HCT116 (cell line): ENCODE results near the gene TAGLN2. TPM values are rescaled to one million over a fixed set of nuclear protein-coding genes. Genes with fewer than 3 reads are reported as not detected.

Source experiments
- ATAC-seq: fragments of 200-7000 bp; cut with Tn5 transposase; 2 replicates; pipeline ENCODE4 v1.9.1; 2020; ENCODE audit warnings: mild to moderate bottlenecking, moderate library complexity
- BruUV-seq: library from RNA; stranded (reverse); fragments of 400-500 nt; replicated peaks from 2 replicates; lab custom pipeline; 2021; lab: Mats Ljungman, UMichigan
- CTCF ChIA-PET: fragments of 300-600 bp; sonication (Branson Sonifier 250); formaldehyde crosslinking; loops from one replicate; lab custom pipeline; 2021; ENCODE audit warnings: antibody characterized with exemption; lab: Charles Lee
- POLR2A ChIA-PET: fragments of 300-600, 350-600 bp; sonication (Branson Sonifier 250); formaldehyde crosslinking; loops from one replicate; lab custom pipeline; 2021; ENCODE audit warnings: antibody characterized with exemption; lab: Charles Lee
- RAD21 ChIA-PET, 2 experiments: fragments of 300-600 bp; sonication (Branson Sonifier 250); formaldehyde crosslinking; loops; one replicate each; lab custom pipeline; 2023; ENCODE audit warnings: low total read pairs in 2 of 2; ENCODE audit not compliant: uncharacterized antibody in 2 of 2, unreplicated experiment in 2 of 2, low non-redundant PET in 1 of 2; lab: Charles Lee
- DNase-seq: peaks from one replicate; pipeline ENCODE4 v3.0.0-alpha.2; 2010; ENCODE audit warnings: low read depth, low spot score
- H2AFZ ChIP-seq: fragments of 200-600 bp; shearing (Covaris generic), sonication (generic); 2 replicates; pipeline ENCODE4 v1.6.1; 2017; ENCODE audit warnings: low read depth, mixed run types, mixed read lengths, antibody characterized with exemption, low read length; ENCODE audit not compliant: poor library complexity, severe bottlenecking
- H3K27ac ChIP-seq: 2 replicates; pipeline ENCODE4 v1.5.1; 2012; ENCODE audit warnings: low read depth, low read length
- H3K27me3 ChIP-seq: fragments of 200-600 bp; sonication (generic); 2 replicates; pipeline ENCODE4 v1.6.1; 2016; ENCODE audit warnings: mixed run types, low read length, mixed read lengths; ENCODE audit not compliant: insufficient read depth
- H3K36me3 ChIP-seq, 2 experiments: fragments of 200-500 bp in 1 of 2; fragments of 200-600 bp in 1 of 2; sonication (Bioruptor generic) in 1 of 2; sonication (generic) in 1 of 2; 2 replicates each; pipeline versions ENCODE4 v1.5.1 to v1.6.1; 2014 to 2016; ENCODE audit warnings: low read length in 2 of 2, inconsistent platforms in 1 of 2, mixed read lengths in 1 of 2, mixed run types in 1 of 2; ENCODE audit not compliant: insufficient read depth in 2 of 2, control insufficient read depth in 1 of 2
- H3K4me1 ChIP-seq, 2 experiments: fragments of 200-600 bp in 1 of 2; sonication (generic) in 1 of 2; 2 replicates each; pipeline versions ENCODE4 v1.5.1 to v1.6.1; 2012 to 2017; ENCODE audit warnings: low read length in 2 of 2, inconsistent platforms in 1 of 2, mild to moderate bottlenecking in 1 of 2, mixed read lengths in 1 of 2, mixed run types in 1 of 2, moderate library complexity in 1 of 2; ENCODE audit not compliant: insufficient read depth in 2 of 2, control insufficient read depth in 1 of 2
- H3K4me2 ChIP-seq: fragments of 200-600 bp; sonication (generic); 2 replicates; pipeline ENCODE4 v1.6.1; 2017; ENCODE audit warnings: mixed run types, low read length, mixed read lengths
- H3K4me3 ChIP-seq, 2 experiments: fragments of 200-600 bp in 1 of 2; sonication (generic) in 1 of 2; replicated peaks in 1 of 2; 2 replicates each; pipeline ENCODE4 v1.5.1; 2011 to 2016; ENCODE audit warnings: low read length in 2 of 2, control low read depth in 1 of 2, low read depth in 1 of 2, mild to moderate bottlenecking in 1 of 2, mixed read lengths in 1 of 2, mixed run types in 1 of 2
- H3K79me2 ChIP-seq: fragments of 200-600 bp; sonication (generic); 2 replicates; pipeline ENCODE4 v1.6.1; 2017; ENCODE audit warnings: mild to moderate bottlenecking, mixed run types, low read length, moderate library complexity, mixed read lengths; ENCODE audit not compliant: insufficient read depth
- H3K9ac ChIP-seq: fragments of 200-600 bp; sonication (generic); 2 replicates; pipeline ENCODE4 v1.6.1; 2016; ENCODE audit warnings: low read length, mixed read lengths
- H3K9me2 ChIP-seq: fragments of 200-600 bp; sonication (generic), shearing (Covaris generic); 2 replicates; pipeline ENCODE4 v1.6.1; 2017; ENCODE audit warnings: mixed run types, mild to moderate bottlenecking, moderate library complexity; ENCODE audit not compliant: insufficient read depth
- H3K9me3 ChIP-seq, 2 experiments: fragments of 200-500 bp in 1 of 2; fragments of 200-600 bp in 1 of 2; sonication (Bioruptor generic) in 1 of 2; sonication (generic) in 1 of 2; 2 replicates each; pipeline ENCODE4 v1.6.1; 2014 to 2017; ENCODE audit warnings: low read length in 2 of 2, mixed read lengths in 2 of 2, inconsistent platforms in 1 of 2, low read depth in 1 of 2, mild to moderate bottlenecking in 1 of 2, mixed run types in 1 of 2, moderate library complexity in 1 of 2; ENCODE audit not compliant: control insufficient read depth in 1 of 2, insufficient read depth in 1 of 2
- H4K20me1 ChIP-seq: fragments of 200-600 bp; sonication (generic), shearing (Covaris generic); 2 replicates; pipeline ENCODE4 v1.6.1; 2017; ENCODE audit warnings: mixed run types, mild to moderate bottlenecking, moderate library complexity; ENCODE audit not compliant: insufficient read depth
- CEBPB ChIP-seq: IDR thresholded peaks from 2 replicates; pipeline ENCODE4 v1.6.1; 2012; ENCODE audit warnings: low read depth
- EGR1 ChIP-seq: IDR thresholded peaks from 2 replicates; pipeline ENCODE4 v1.6.1; 2012; ENCODE audit warnings: low read depth
- ELF1 ChIP-seq: IDR thresholded peaks from 2 replicates; pipeline ENCODE4 v1.6.1; 2012; ENCODE audit warnings: low read depth, borderline replicate concordance
- EZH2 ChIP-seq: fragments of 200-600 bp; sonication (generic); IDR thresholded peaks from 2 replicates; pipeline ENCODE4 v1.6.1; 2017; ENCODE audit warnings: antibody characterized with exemption, mixed run types
- EZH2phosphoT487 ChIP-seq: fragments of 200-600 bp; IDR thresholded peaks from 2 replicates; pipeline ENCODE4 v1.6.1; 2018; ENCODE audit warnings: antibody characterized with exemption, borderline replicate concordance
- FOSL1 ChIP-seq: IDR thresholded peaks from 2 replicates; pipeline ENCODE4 v1.6.1; 2012; ENCODE audit warnings: low read depth
- JUND ChIP-seq: IDR thresholded peaks from 2 replicates; pipeline ENCODE4 v1.6.1; 2012
- POLR2A ChIP-seq: IDR thresholded peaks from 2 replicates; pipeline ENCODE4 v1.7.0; 2011; ENCODE audit warnings: borderline replicate concordance; ENCODE audit not compliant: insufficient read depth, insufficient read length; ENCODE audit errors: extremely low read depth
- RAD21 ChIP-seq: IDR thresholded peaks from 2 replicates; pipeline ENCODE4 v1.6.1; 2012; ENCODE audit warnings: low read depth, mild to moderate bottlenecking
- SIN3A ChIP-seq: IDR thresholded peaks from 2 replicates; pipeline ENCODE4 v1.6.1; 2012; ENCODE audit warnings: low read depth
- SRF ChIP-seq: IDR thresholded peaks from 2 replicates; pipeline ENCODE4 v1.6.1; 2012; ENCODE audit warnings: low read depth
- TCF7L2 ChIP-seq: IDR thresholded peaks from 2 replicates; pipeline ENCODE4 v1.7.0; 2011; ENCODE audit warnings: borderline replicate concordance, inconsistent platforms; ENCODE audit not compliant: insufficient read depth, insufficient read length; ENCODE audit errors: extremely low read depth
- YY1 ChIP-seq: IDR thresholded peaks from 2 replicates; pipeline ENCODE4 v1.6.1; 2011; ENCODE audit warnings: low read length, low read depth, moderate library complexity, mild to moderate bottlenecking; ENCODE audit not compliant: insufficient replicate concordance; ENCODE audit errors: extremely low read depth
- ZFX ChIP-seq: fragments of 450-650 bp; IDR thresholded peaks from 2 replicates; pipeline ENCODE4 v1.6.1; 2017
- ZNF274 ChIP-seq: fragments of 200-500 bp; sonication (Bioruptor generic); IDR thresholded peaks from 2 replicates; pipeline ENCODE4 v1.6.1; 2014; ENCODE audit warnings: mild to moderate bottlenecking, low read depth, low read length, inconsistent platforms
- intact Hi-C: fragments of 100-400 bp; cut with micrococcal nuclease; formaldehyde crosslinking; loops from 2 replicates; pipeline ENCODE4 v1.10.0; 2022
- total RNA-seq: library from RNA; stranded (reverse); gene quantifications from one replicate; pipeline ENCODE4 v1.2.1, GENCODE V29; 2021; ENCODE audit not compliant: unreplicated experiment
- TF ChIP-seq, protein P1 (sequence below), 3 experiments: fragments of 200-600 bp in 1 of 3; sonication (generic) in 1 of 3; IDR thresholded peaks in 2 of 3; conservative IDR thresholded peaks in 1 of 3; 2 replicates each; pipeline ENCODE4 v1.5.1; 2012 to 2017; ENCODE audit warnings: low read depth in 2 of 3, low read length in 2 of 3, antibody characterized with exemption in 1 of 3, borderline replicate concordance in 1 of 3, control low read depth in 1 of 3, mild to moderate bottlenecking in 1 of 3, mixed read lengths in 1 of 3, mixed run types in 1 of 3, moderate library complexity in 1 of 3; ENCODE audit not compliant: insufficient read depth in 1 of 3
- TF ChIP-seq, protein P2 (sequence below): IDR thresholded peaks from 2 replicates; pipeline ENCODE4 v1.6.1; 2012
- TF ChIP-seq, protein P3 (sequence below): IDR thresholded peaks from 2 replicates; pipeline ENCODE4 v1.6.1; 2012
- TF ChIP-seq, protein P4 (sequence below): IDR thresholded peaks from 2 replicates; pipeline ENCODE4 v1.6.1; 2011; ENCODE audit warnings: mild to moderate bottlenecking, low read length, moderate library complexity; ENCODE audit not compliant: insufficient replicate concordance; ENCODE audit errors: extremely low read depth
- TF ChIP-seq, protein P5 (sequence below): IDR thresholded peaks from 2 replicates; pipeline ENCODE4 v1.6.1; 2012; ENCODE audit warnings: low read depth

The TAGLN2 gene
- total RNA-seq, 1 experiment from 2014 or later = 127 TPM

DNA sequence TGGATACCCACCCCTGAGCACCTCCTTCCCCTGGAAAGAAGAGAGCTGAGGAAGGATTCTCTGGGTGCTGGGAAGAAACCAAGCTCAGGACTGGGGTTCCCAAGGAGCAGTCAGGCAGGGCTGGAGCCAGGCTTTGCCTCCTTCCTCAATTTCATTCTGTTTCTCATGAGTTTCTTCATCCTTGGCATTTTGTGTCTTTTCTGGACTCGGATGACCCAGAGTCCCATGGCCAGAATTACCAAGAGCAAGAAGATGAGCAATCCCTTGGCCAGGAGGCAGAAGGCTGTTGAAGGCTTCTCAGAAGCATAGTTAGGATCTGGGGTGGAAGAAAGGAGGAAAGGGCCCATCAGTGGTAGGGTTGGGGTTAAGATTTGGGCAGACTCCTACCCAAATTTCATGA lies 26.2 kb upstream of the TAGLN2 start:
- TF ChIP-seq, protein P1, sequence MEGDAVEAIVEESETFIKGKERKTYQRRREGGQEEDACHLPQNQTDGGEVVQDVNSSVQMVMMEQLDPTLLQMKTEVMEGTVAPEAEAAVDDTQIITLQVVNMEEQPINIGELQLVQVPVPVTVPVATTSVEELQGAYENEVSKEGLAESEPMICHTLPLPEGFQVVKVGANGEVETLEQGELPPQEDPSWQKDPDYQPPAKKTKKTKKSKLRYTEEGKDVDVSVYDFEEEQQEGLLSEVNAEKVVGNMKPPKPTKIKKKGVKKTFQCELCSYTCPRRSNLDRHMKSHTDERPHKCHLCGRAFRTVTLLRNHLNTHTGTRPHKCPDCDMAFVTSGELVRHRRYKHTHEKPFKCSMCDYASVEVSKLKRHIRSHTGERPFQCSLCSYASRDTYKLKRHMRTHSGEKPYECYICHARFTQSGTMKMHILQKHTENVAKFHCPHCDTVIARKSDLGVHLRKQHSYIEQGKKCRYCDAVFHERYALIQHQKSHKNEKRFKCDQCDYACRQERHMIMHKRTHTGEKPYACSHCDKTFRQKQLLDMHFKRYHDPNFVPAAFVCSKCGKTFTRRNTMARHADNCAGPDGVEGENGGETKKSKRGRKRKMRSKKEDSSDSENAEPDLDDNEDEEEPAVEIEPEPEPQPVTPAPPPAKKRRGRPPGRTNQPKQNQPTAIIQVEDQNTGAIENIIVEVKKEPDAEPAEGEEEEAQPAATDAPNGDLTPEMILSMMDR (IDR thresholded peaks at IDR 0.05 in 2 of 3, conservative IDR thresholded peaks at IDR 0.05 in 1 of 3; ENCODE audit: borderline replicate concordance in 1 of 3, insufficient read depth in 1 of 3, low read depth in 2 of 3, low read length in 2 of 3) = no peak
- TF ChIP-seq ZFX (no peak), SRF (no peak), FOSL1 (no peak), POLR2A (no peak), ELF1 (no peak), ZNF274 (no peak), EZH2 (no peak), EZH2phosphoT487 (no peak), TCF7L2 (no peak), RAD21 (no peak), CEBPB (no peak), JUND (no peak), YY1 (no peak), SIN3A (no peak), EGR1 (no peak)
- TF ChIP-seq, protein P2, sequence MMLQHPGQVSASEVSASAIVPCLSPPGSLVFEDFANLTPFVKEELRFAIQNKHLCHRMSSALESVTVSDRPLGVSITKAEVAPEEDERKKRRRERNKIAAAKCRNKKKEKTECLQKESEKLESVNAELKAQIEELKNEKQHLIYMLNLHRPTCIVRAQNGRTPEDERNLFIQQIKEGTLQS = no peak
- TF ChIP-seq, protein P3, sequence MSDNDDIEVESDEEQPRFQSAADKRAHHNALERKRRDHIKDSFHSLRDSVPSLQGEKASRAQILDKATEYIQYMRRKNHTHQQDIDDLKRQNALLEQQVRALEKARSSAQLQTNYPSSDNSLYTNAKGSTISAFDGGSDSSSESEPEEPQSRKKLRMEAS = no peak
- TF ChIP-seq, protein P4, sequence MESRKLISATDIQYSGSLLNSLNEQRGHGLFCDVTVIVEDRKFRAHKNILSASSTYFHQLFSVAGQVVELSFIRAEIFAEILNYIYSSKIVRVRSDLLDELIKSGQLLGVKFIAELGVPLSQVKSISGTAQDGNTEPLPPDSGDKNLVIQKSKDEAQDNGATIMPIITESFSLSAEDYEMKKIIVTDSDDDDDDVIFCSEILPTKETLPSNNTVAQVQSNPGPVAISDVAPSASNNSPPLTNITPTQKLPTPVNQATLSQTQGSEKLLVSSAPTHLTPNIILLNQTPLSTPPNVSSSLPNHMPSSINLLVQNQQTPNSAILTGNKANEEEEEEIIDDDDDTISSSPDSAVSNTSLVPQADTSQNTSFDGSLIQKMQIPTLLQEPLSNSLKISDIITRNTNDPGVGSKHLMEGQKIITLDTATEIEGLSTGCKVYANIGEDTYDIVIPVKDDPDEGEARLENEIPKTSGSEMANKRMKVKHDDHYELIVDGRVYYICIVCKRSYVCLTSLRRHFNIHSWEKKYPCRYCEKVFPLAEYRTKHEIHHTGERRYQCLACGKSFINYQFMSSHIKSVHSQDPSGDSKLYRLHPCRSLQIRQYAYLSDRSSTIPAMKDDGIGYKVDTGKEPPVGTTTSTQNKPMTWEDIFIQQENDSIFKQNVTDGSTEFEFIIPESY = no peak
- TF ChIP-seq, protein P5, sequence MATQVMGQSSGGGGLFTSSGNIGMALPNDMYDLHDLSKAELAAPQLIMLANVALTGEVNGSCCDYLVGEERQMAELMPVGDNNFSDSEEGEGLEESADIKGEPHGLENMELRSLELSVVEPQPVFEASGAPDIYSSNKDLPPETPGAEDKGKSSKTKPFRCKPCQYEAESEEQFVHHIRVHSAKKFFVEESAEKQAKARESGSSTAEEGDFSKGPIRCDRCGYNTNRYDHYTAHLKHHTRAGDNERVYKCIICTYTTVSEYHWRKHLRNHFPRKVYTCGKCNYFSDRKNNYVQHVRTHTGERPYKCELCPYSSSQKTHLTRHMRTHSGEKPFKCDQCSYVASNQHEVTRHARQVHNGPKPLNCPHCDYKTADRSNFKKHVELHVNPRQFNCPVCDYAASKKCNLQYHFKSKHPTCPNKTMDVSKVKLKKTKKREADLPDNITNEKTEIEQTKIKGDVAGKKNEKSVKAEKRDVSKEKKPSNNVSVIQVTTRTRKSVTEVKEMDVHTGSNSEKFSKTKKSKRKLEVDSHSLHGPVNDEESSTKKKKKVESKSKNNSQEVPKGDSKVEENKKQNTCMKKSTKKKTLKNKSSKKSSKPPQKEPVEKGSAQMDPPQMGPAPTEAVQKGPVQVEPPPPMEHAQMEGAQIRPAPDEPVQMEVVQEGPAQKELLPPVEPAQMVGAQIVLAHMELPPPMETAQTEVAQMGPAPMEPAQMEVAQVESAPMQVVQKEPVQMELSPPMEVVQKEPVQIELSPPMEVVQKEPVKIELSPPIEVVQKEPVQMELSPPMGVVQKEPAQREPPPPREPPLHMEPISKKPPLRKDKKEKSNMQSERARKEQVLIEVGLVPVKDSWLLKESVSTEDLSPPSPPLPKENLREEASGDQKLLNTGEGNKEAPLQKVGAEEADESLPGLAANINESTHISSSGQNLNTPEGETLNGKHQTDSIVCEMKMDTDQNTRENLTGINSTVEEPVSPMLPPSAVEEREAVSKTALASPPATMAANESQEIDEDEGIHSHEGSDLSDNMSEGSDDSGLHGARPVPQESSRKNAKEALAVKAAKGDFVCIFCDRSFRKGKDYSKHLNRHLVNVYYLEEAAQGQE = no peak
- H3K9me3 ChIP-seq = no peaks in the 10 kb centered on the region
- no peaks in the 10 kb centered on the region for H3K36me3 ChIP-seq
- H3K79me2 ChIP-seq = no peaks in the 10 kb centered on the region
- no peak overlapping the region for H2AFZ ChIP-seq
- ChIA-PET POLR2A (no interaction called here), RAD21 (no interaction called here), CTCF (interaction anchor here (2.9 kb wide), 1 partner anchor 56 kb away, joined by 11 read pairs; no protein-coding TSS in a partner anchor)
- ATAC-seq (no peak), DNase-seq (no peak)
- no peaks in the 10 kb centered on the region for H3K9me2 ChIP-seq
- no peak overlapping the region for H3K27ac ChIP-seq
- no peak overlapping the region for H3K4me3 ChIP-seq
- H3K4me1 ChIP-seq = peaks cover 5% of the 10 kb centered on the region in 2 experiments
- no peaks in the 10 kb centered on the region for H4K20me1 ChIP-seq
- H3K4me2 ChIP-seq = no peak overlapping the region
- H3K27me3 ChIP-seq = peaks cover 10% of the 10 kb centered on the region
- H3K9ac ChIP-seq = no peak overlapping the region
- intact Hi-C loops = no loop called here
- BruUV-seq = no TSS peak
